Lower leg skin (tissue), 4 donors: Measurements from ENCODE around the gene SPATA32. TPM values are rescaled to one million over a fixed set of nuclear protein-coding genes. Genes with fewer than 3 reads are reported as not detected.

Experiments
- DNase-seq, 2 donors: peaks; one replicate each; pipeline ENCODE4 v3.0.0-alpha.2; 2019; ENCODE audit warnings: low spot score in 2 of 2
- H3K4me3 ChIP-seq: fragments of 200-600 bp; sonication (generic); 2 replicates; pipeline ENCODE4 v1.5.1; 2017; ENCODE audit warnings: mild to moderate bottlenecking, low read depth; ENCODE audit not compliant: poor library complexity, severe bottlenecking
- CTCF ChIP-seq, 3 donors: fragments of 450-650 bp; IDR thresholded peaks; one replicate each; pipeline ENCODE4 v1.5.1; 2016; ENCODE audit warnings: antibody characterized with exemption in 3 of 3, mild to moderate bottlenecking in 3 of 3, moderate library complexity in 2 of 3
- POLR2A ChIP-seq, 2 donors: fragments of 450-650 bp; IDR thresholded peaks; one replicate each; pipeline ENCODE4 v1.6.1; 2016 to 2017; ENCODE audit warnings: antibody characterized with exemption in 2 of 2, mild to moderate bottlenecking in 1 of 2, moderate library complexity in 1 of 2
- WGBS, 2 donors: methylation state at CpG; one replicate each; pipeline ENCODE4 v1.1.5; 2018; 5-methylcytosine and 5-hydroxymethylcytosine counted together
- intact Hi-C: fragments of 100-400 bp; cut with DNase I; formaldehyde crosslinking; loops from one replicate; pipeline ENCODE4 v1.15.0; 2023; ENCODE audit warnings: low total_unique reads
- total RNA-seq, 4 donors: library from RNA; depleted of rRNA; stranded (reverse); fragments of >200 nt; gene quantifications; one replicate each; pipeline ENCODE4 v1.1.0, GENCODE V29; 2016

The SPATA32 gene
- total RNA-seq, 4 donors from 2014 or later = not detected

- no peak for DNase-seq
- WGBS, 2 donors = 4 to 17% methylated on average over 1 of the region's 1 CpG
- intact Hi-C loops = no loop called here
- TF ChIP-seq POLR2A (IDR thresholded peaks at IDR 0.05) (no peak), CTCF (IDR thresholded peaks at IDR 0.05) (no peak)
- no peak overlapping the region for H3K4me3 ChIP-seq
Measured at GRCh38 chr17:45296833-45297124, 34.9 kb upstream of the SPATA32 start.

DNA sequence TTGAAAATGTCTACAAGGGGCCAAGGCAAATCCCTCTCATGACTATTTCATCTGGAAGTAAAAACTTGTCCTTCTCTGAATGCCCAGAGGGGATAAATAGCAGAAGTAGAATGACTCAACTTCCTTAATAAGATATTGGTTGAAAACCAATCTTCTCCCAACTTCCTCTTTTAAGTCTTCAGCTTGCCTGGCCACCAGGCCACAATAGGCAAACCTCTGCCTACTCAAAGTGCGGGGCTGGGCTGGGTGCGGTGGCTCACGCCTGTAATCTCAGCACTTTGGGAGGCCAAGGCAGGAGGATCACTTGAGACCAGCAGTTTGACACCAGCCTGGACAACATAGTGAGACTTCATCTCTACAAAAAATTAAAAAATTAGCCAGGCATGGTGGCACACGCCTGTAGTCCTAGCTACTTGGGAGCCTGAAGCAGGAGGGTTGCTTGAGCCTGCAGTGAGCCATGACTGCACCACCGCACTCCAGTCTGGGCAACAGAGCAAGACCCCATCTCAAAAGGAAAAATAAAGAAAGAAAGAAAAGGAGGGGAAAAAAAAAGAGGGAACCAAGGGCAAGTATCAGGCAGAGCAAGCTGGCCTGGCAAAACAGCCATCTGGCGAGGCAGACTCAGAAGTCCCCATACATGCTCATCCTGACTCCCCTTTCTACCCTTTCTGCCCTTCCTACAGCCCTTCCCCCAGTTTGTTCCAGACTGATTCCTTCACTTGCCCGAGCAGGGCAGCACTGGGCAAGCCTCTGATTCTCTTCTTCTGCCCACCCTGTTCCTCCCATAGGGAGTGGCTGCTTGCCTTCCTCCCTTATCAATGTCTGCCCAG, 34.3 kb upstream of the SPATA32 start:
- TF ChIP-seq CTCF (IDR thresholded peaks at IDR 0.05) = no peak
- TF ChIP-seq POLR2A (IDR thresholded peaks at IDR 0.05) = no peak
- no peak overlapping the region for H3K4me3 ChIP-seq
- intact Hi-C loops = no loop called here
- 70 to 73% methylated on average over 7 of the region's 7 CpGs for WGBS, 2 donors
- no peak for DNase-seq

GRCh38 chr17:45294506-45294905, 32.6 kb upstream of the SPATA32 start:
- no peak overlapping the region for H3K4me3 ChIP-seq
- TF ChIP-seq POLR2A (IDR thresholded peaks at IDR 0.05) = no peak
- WGBS, 2 donors = 17 to 34% methylated on average over 3 of the region's 3 CpGs
- DNase-seq = no peak
- intact Hi-C loops = no loop called here

GRCh38 chr17:45293413-45294211, 31.7 kb upstream of the SPATA32 start:
- intact Hi-C loops = no loop called here
- DNase-seq = peak; percentile 83 to 94
- H3K4me3 ChIP-seq = no peak overlapping the region
- TF ChIP-seq POLR2A (IDR thresholded peaks at IDR 0.05) (no peak), CTCF (IDR thresholded peaks at IDR 0.05) (peak in 1 of 3 donors; percentile 49)
- 10 to 22% methylated on average over 10 of the region's 10 CpGs for WGBS, 2 donors

DNA sequence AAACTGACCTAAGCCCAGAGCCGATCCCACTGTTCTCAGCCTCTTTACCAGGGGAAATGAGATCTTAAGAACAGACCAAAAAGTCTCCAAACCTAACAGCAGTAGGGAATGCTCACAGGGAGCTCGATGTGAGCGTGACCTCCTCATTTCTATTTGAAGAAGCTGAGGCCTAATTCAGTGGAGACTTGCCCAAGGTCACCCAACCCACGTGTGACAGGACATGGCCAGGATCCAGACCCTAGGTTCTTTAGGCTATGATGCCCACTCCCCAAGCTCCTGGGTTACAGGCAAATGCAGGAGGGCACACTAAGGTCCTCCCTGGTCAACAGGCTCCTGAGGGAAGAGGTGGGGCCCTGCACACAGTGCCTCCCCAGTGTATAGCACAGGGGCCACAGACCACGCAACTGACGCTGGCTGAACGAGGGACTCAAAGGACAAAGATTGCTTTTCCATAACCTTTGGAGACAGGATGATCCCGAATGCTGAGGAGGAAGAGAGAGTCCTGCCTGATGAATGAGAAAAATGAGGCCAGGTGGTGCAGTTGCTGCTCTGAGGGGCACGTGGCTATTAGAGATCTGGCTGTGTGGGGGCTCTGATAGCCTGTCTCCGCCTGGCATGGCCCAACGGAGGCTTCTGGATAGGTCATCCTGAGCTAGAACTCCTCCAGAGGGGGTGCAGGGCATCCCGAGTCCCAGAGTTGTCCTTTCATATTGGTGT, 31.0 kb upstream of the SPATA32 start:
- intact Hi-C loops = no loop called here
- TF ChIP-seq CTCF (IDR thresholded peaks at IDR 0.05) (no peak), POLR2A (IDR thresholded peaks at IDR 0.05) (no peak)
- no peak for DNase-seq
- no peak overlapping the region for H3K4me3 ChIP-seq
- 64 to 65% methylated on average over 12 of the region's 12 CpGs for WGBS, 2 donors
